Mucosa of descending colon (tissue), 3 donors: ENCODE results near the gene SULT4A1. TPM values are rescaled to one million over a fixed set of nuclear protein-coding genes. Genes with fewer than 3 reads are reported as not detected.

Experiments used
- ATAC-seq: fragments of 200-7000 bp; cut with Tn5 transposase; one replicate; pipeline ENCODE4 v1.9.1; 2020; ENCODE audit warnings: mild to moderate bottlenecking, moderate library complexity
- DNase-seq, 3 donors: peaks; one replicate each; pipeline ENCODE4 v3.0.0-alpha.2; 2020
- H3K36me3 ChIP-seq: fragments of 200-600 bp; one replicate; pipeline ENCODE4 v1.8.0; 2021; ENCODE audit warnings: low read depth, mild to moderate bottlenecking
- H3K4me1 ChIP-seq: fragments of 200-600 bp; one replicate; pipeline ENCODE4 v1.8.0; 2021; ENCODE audit warnings: low read depth, mild to moderate bottlenecking
- H3K4me3 ChIP-seq: fragments of 200-600 bp; one replicate; pipeline ENCODE4 v1.8.0; 2021; ENCODE audit warnings: mild to moderate bottlenecking
- H3K9me3 ChIP-seq: fragments of 200-600 bp; one replicate; pipeline ENCODE4 v1.8.0; 2021; ENCODE audit warnings: mild to moderate bottlenecking
- CTCF ChIP-seq: fragments of 200-600 bp; IDR thresholded peaks from one replicate; pipeline ENCODE4 v1.8.0; 2022; ENCODE audit warnings: antibody characterized with exemption, mild to moderate bottlenecking
- intact Hi-C, 2 donors: fragments of 100-400 bp; cut with DNase I in 1 of 2; cut with micrococcal nuclease in 1 of 2; formaldehyde crosslinking; loops; one replicate each; pipeline versions ENCODE4 v1.11.0 to v1.11.1; 2022; cut with DNase I, micrococcal nuclease
- total RNA-seq, 3 donors: library from RNA; stranded (reverse); fragmentation: NEBNext Ultra II Directional in 2 of 3; extraction: Animal tissue kit (Norgen Biotek cat#: 25700) in 2 of 3; gene quantifications; one replicate each; pipeline versions ENCODE4 v1.2.1 to v1.2.4, GENCODE V29; 2021 to 2023
- donor health status: DM: no; HTN: no; CAD: no; lungs with moderate emphysema.
- donor health status: DM: no; HTN: no; CAD: no.
- donor health status: DM: no; HTN: yes; CAD: no.

Gene SULT4A1
- total RNA-seq, 3 donors from 2014 or later: 0.34 to 4.1 TPM; not detected in 1

GRCh38 chr22:43833286-43834240 lies 28.8 kb downstream of the SULT4A1 start:
- intact Hi-C loops: no loop called here
- Histone ChIP-seq H3K36me3 (no peaks in the 10 kb centered on the region), H3K4me1 (no peaks in the 10 kb centered on the region), H3K9me3 (no peaks in the 10 kb centered on the region), H3K4me3 (no peak overlapping the region)
- ATAC-seq (no peak), DNase-seq (no peak)
- TF ChIP-seq CTCF: no peak

GRCh38 chr22:43832393-43833265 lies 29.7 kb downstream of the SULT4A1 start:
- DNase-seq (no peak), ATAC-seq (no peak)
- intact Hi-C loops: no loop called here
- Histone ChIP-seq H3K4me1 (no peaks in the 10 kb centered on the region), H3K4me3 (no peak overlapping the region), H3K9me3 (no peaks in the 10 kb centered on the region), H3K36me3 (no peaks in the 10 kb centered on the region)
- no peak for TF ChIP-seq CTCF

- no peaks in the 10 kb centered on the region for H3K36me3 ChIP-seq
- ATAC-seq (peak; percentile 11), DNase-seq (no peak)
- no peaks in the 10 kb centered on the region for H3K9me3 ChIP-seq
- no peak for TF ChIP-seq CTCF
- no peak overlapping the region for H3K4me3 ChIP-seq
- no peaks in the 10 kb centered on the region for H3K4me1 ChIP-seq
- intact Hi-C loops: no loop called here
Observed at GRCh38 chr22:43831561-43832392, 30.5 kb downstream of the SULT4A1 start.

- Histone ChIP-seq H3K9me3 (no peaks in the 10 kb centered on the region), H3K4me1 (no peaks in the 10 kb centered on the region), H3K4me3 (no peak overlapping the region), H3K36me3 (no peaks in the 10 kb centered on the region)
- no peak for ATAC-seq
- DNase-seq: no peak
- intact Hi-C loops: no loop called here
- TF ChIP-seq CTCF: no peak
Observed at GRCh38 chr22:43830931-43831560, 31.3 kb downstream of the SULT4A1 start.
